ENCODE results near the gene IMMT. TPM values are rescaled to one million over a fixed set of nuclear protein-coding genes. Genes with fewer than 3 reads are reported as not detected.

Gene IMMT
- total and polyA plus RNA-seq, 2 of the 8 experiments (the other 6 are each of a cell fraction or from before 2014, with no cell fraction given): 37.7 to 103 TPM

GRCh38 chr2:86140969-86141392, 54.3 kb downstream of the IMMT start:
- H2AK5ac ChIP-seq (ENCODE audit: low read depth, low read length): no peak overlapping the region
- POLR2A ChIA-PET (ENCODE audit: partially characterized antibody): interaction anchor here (0.6 to 1.5 kb wide), 6 partner anchors 10 to 56 kb away, joined by 3 to 5 read pairs (median 3); partner anchors contain the start of genes IMMT, POLR1A and PTCD3
- no peaks in the 10 kb centered on the region for H3K79me1 ChIP-seq (ENCODE audit: low read depth, low read length)
- H2BK20ac ChIP-seq (ENCODE audit: low read length): no peak overlapping the region
- no peak overlapping the region for H3K18ac ChIP-seq (ENCODE audit: extremely low read depth, low read length)
- no peaks in the 10 kb centered on the region for H3K9me3 ChIP-seq (ENCODE audit: insufficient read depth in 2 of 2, low read depth in 1 of 2, low read length in 1 of 2)
- H2BK15ac ChIP-seq (ENCODE audit: low read length): no peak overlapping the region
- no peak overlapping the region for H3K4me2 ChIP-seq (ENCODE audit: insufficient read depth in 1 of 2, low read depth in 2 of 2, low read length in 2 of 2)
- H3K79me2 ChIP-seq (ENCODE audit: control insufficient read depth in 1 of 2, insufficient read depth in 2 of 2, low read length in 2 of 2): no peaks in the 10 kb centered on the region
- no peak overlapping the region for H3K9ac ChIP-seq (replicated peaks in 1 of 4; ENCODE audit: extremely low read depth in 1 of 4, low read depth in 3 of 4, low read length in 3 of 4)
- CTCF ChIA-PET (ENCODE audit: partially characterized antibody): interaction anchor here (1.3 kb wide), 1 partner anchor 53 kb away, joined by 4 read pairs; no protein-coding TSS in a partner anchor
- no peak overlapping the region for H3K56ac ChIP-seq (replicated peaks; ENCODE audit: insufficient read length, low read depth, low read length)
- no peak overlapping the region for H3K4me3 ChIP-seq (ENCODE audit: extremely low read depth in 1 of 4, insufficient read depth in 2 of 4, low read depth in 3 of 4, low read length in 4 of 4)
- no peaks in the 10 kb centered on the region for H3K27me3 ChIP-seq (replicated peaks in 1 of 4; ENCODE audit: control insufficient read depth in 3 of 4, extremely low read depth in 1 of 4, insufficient read depth in 3 of 4, low read length in 3 of 4)
- TF ChIP-seq ATF3 (IDR thresholded peaks at IDR 0.05; ENCODE audit: insufficient read depth, low read depth, low read length) (no peak), POLR2A (IDR thresholded peaks at IDR 0.05; ENCODE audit: control extremely low read depth in 1 of 2, low read depth in 2 of 2, low read length in 2 of 2) (peak in 1 of 2 experiments; percentile 41), USF2 (IDR thresholded peaks at IDR 0.05; ENCODE audit: low read length) (0 out of 2 replicates have a peak, but pooled peaks have one; percentile 14)
- H3K14ac ChIP-seq (ENCODE audit: insufficient read length): no peak overlapping the region
- no peak for FAIRE-seq
- H4K8ac ChIP-seq (ENCODE audit: extremely low read depth, insufficient read depth, low read length): no peak overlapping the region
- H3K27ac ChIP-seq (ENCODE audit: low read depth, low read length): no peak overlapping the region
- no peak overlapping the region for H2BK120ac ChIP-seq (replicated peaks; ENCODE audit: low read depth, low read length)
- no peak overlapping the region for H4K91ac ChIP-seq (replicated peaks; ENCODE audit: insufficient read length, low read length)
- 86% methylated on average over 4 of the region's 4 CpGs; no CpG with 5 or more reads in 1 of the 2 experiments for WGBS, 2 experiments (ENCODE audit: extremely low coverage in 1 of 2, insufficient coverage in 1 of 2, insufficient read length in 1 of 2, insufficient replicate concordance in 2 of 2, low coverage in 1 of 2, low lambda C conversion rate in 2 of 2, missing lambda C conversion rate in 1 of 2)
- no peak overlapping the region for H2BK12ac ChIP-seq (ENCODE audit: low read depth, low read length)
- no peak overlapping the region for H2BK5ac ChIP-seq (ENCODE audit: low read depth, low read length)
- H3K4me1 ChIP-seq (replicated peaks in 1 of 4; ENCODE audit: control insufficient read depth in 3 of 4, insufficient read depth in 4 of 4, low read length in 3 of 4): no peaks in the 10 kb centered on the region
- peaks cover 35 to 78% (median 55%) of the 10 kb centered on the region in 4 experiments for H3K36me3 ChIP-seq (ENCODE audit: control insufficient read depth in 2 of 4, insufficient read depth in 4 of 4, low read length in 3 of 4)
- H2AFZ ChIP-seq (ENCODE audit: low read length): no peak overlapping the region
- no peak overlapping the region for H4K5ac ChIP-seq (ENCODE audit: insufficient read length, low read depth, low read length)
- DNase-seq (ENCODE audit: low read depth in 1 of 2, low spot score in 2 of 2): no peak
- H3K23ac ChIP-seq (ENCODE audit: insufficient read length): no peak overlapping the region
- H3K23me2 ChIP-seq (ENCODE audit: low read depth, low read length): no peaks in the 10 kb centered on the region
- peaks cover 0 to 6% of the 10 kb centered on the region in 2 experiments for H4K20me1 ChIP-seq (replicated peaks in 1 of 2; ENCODE audit: control insufficient read depth in 1 of 2, insufficient read depth in 2 of 2, low read length in 2 of 2)
- no peak overlapping the region for H3K4ac ChIP-seq (replicated peaks; ENCODE audit: insufficient read length, low read depth, low read length)

All from H1 (cell line).